SK-N-SH (cell line): ENCODE results near the gene ARHGEF28. TPM values are rescaled to one million over a fixed set of nuclear protein-coding genes. Genes with fewer than 3 reads are reported as not detected.

Source experiments
- CTCF ChIA-PET: fragments of 300-600, 350-600 bp; formaldehyde crosslinking; extraction: SDS; loops from one replicate; lab custom pipeline; 2021; lab: Yijun Ruan, JAX
- POLR2A ChIA-PET: fragments of 350-600 bp; sonication (Branson Sonifier 250); formaldehyde crosslinking; extraction: SDS; loops from one replicate; lab custom pipeline; 2020; ENCODE audit warnings: antibody characterized with exemption, inconsistent platforms; lab: Yijun Ruan, JAX
- DNase-seq: peaks from one replicate; pipeline ENCODE4 v3.0.0; 2012
- H2AFZ ChIP-seq: fragments of 200-600 bp; sonication (generic); 2 replicates; pipeline ENCODE4 v1.8.1; 2016; ENCODE audit warnings: antibody characterized with exemption, mild to moderate bottlenecking, low read depth
- H3F3A ChIP-seq: fragments of 200-600 bp; sonication (generic); replicated peaks from 2 replicates; pipeline ENCODE3; 2016; ENCODE audit warnings: antibody characterized with exemption, mild to moderate bottlenecking; ENCODE audit not compliant: insufficient read depth
- H3K27ac ChIP-seq, 2 experiments: fragments of 200-500 bp in 1 of 2; fragments of 200-600 bp in 1 of 2; sonication (Bioruptor generic) in 1 of 2; sonication (generic), shearing (Covaris generic) in 1 of 2; 2 replicates each; pipeline versions ENCODE4 v1.5.1 to v1.6.1; 2014 to 2016; ENCODE audit warnings: low read depth in 2 of 2, inconsistent platforms in 1 of 2, low read length in 1 of 2, mild to moderate bottlenecking in 1 of 2, mixed read lengths in 1 of 2
- H3K27me3 ChIP-seq: fragments of 200-600 bp; sonication (generic), shearing (Covaris generic); 2 replicates; pipeline ENCODE4 v1.6.1; 2016; ENCODE audit warnings: mixed run types; ENCODE audit not compliant: insufficient read depth
- H3K36me3 ChIP-seq, 2 experiments: fragments of 200-500 bp in 1 of 2; fragments of 200-600 bp in 1 of 2; sonication (Bioruptor generic) in 1 of 2; sonication (generic) in 1 of 2; replicated peaks in 1 of 2; 2 replicates each; pipeline versions ENCODE3 to v1.5.1; 2014 to 2016; ENCODE audit warnings: low read length in 1 of 2, mild to moderate bottlenecking in 1 of 2; ENCODE audit not compliant: insufficient read depth in 2 of 2, control insufficient read depth in 1 of 2
- H3K4me1 ChIP-seq, 2 experiments: fragments of 200-500 bp in 1 of 2; fragments of 200-600 bp in 1 of 2; sonication (Bioruptor generic) in 1 of 2; sonication (generic), shearing (Covaris generic) in 1 of 2; 2 replicates each; pipeline versions ENCODE4 v1.5.1 to v1.6.1; 2014 to 2016; ENCODE audit warnings: low read depth in 1 of 2, low read length in 1 of 2, mixed run types in 1 of 2; ENCODE audit not compliant: insufficient read depth in 2 of 2, control insufficient read depth in 1 of 2
- H3K4me2 ChIP-seq: fragments of 200-600 bp; sonication (generic), shearing (Covaris generic); 2 replicates; pipeline ENCODE4 v1.6.1; 2017; ENCODE audit warnings: mixed run types
- H3K4me3 ChIP-seq, 2 experiments: fragments of 200-500 bp in 1 of 2; fragments of 200-600 bp in 1 of 2; sonication (Bioruptor generic) in 1 of 2; sonication (generic), shearing (Covaris generic) in 1 of 2; 2 replicates each; pipeline versions ENCODE4 v1.5.1 to v1.8.1; 2014 to 2016; ENCODE audit warnings: low read depth in 2 of 2, inconsistent platforms in 1 of 2, low read length in 1 of 2, mild to moderate bottlenecking in 1 of 2, mixed read lengths in 1 of 2, moderate library complexity in 1 of 2
- H3K79me2 ChIP-seq: fragments of 200-600 bp; sonication (generic); 2 replicates; pipeline ENCODE4 v1.8.1; 2017; ENCODE audit warnings: mild to moderate bottlenecking; ENCODE audit not compliant: insufficient read depth
- H3K9ac ChIP-seq: fragments of 200-600 bp; sonication (generic); 2 replicates; pipeline ENCODE4 v1.6.1; 2017; ENCODE audit warnings: mixed run types
- H3K9me2 ChIP-seq: fragments of 200-600 bp; sonication (generic); 2 replicates; pipeline ENCODE4 v1.6.1; 2017; ENCODE audit warnings: mixed run types
- H3K9me3 ChIP-seq: fragments of 200-600 bp; sonication (generic); 2 replicates; pipeline ENCODE4 v1.6.1; 2017; ENCODE audit warnings: mixed run types, mild to moderate bottlenecking, moderate library complexity
- H4K20me1 ChIP-seq: fragments of 200-600 bp; sonication (generic); 2 replicates; pipeline ENCODE4 v1.6.1; 2017; ENCODE audit warnings: mild to moderate bottlenecking, mixed run types; ENCODE audit not compliant: insufficient read depth
- EZH2phosphoT487 ChIP-seq: fragments of 200-600 bp; sonication (generic); IDR thresholded peaks from 2 replicates; pipeline ENCODE4 v1.6.1; 2017; ENCODE audit warnings: low read depth, mixed run types, mild to moderate bottlenecking, antibody characterized with exemption, moderate library complexity, borderline replicate concordance
- FOXJ3 ChIP-seq: sonication (generic); formaldehyde crosslinking; IDR thresholded peaks from 2 replicates; pipeline ENCODE4 v1.5.1; 2020; ENCODE audit warnings: mild to moderate bottlenecking, missing genetic modification reagents
- FOXM1 ChIP-seq: IDR thresholded peaks from 2 replicates; pipeline ENCODE4 v1.4.0; 2012; ENCODE audit warnings: low read depth, mild to moderate bottlenecking
- IRF3 ChIP-seq: fragments of 150-350 bp; IDR thresholded peaks from 2 replicates; pipeline ENCODE4 v1.6.1; 2016; ENCODE audit warnings: mild to moderate bottlenecking, low read depth, low read length
- MEF2A ChIP-seq: IDR thresholded peaks from 2 replicates; pipeline ENCODE4 v1.4.0; 2012; ENCODE audit warnings: low read depth, borderline replicate concordance
- NRF1 ChIP-seq: IDR thresholded peaks from 2 replicates; pipeline ENCODE4 v1.6.1; 2012; ENCODE audit warnings: low read depth, mild to moderate bottlenecking, low read length
- PBX3 ChIP-seq: IDR thresholded peaks from 2 replicates; pipeline ENCODE4; 2012
- POLR2AphosphoS5 ChIP-seq: IDR thresholded peaks from 2 replicates; pipeline ENCODE4 v1.6.1; 2012; ENCODE audit warnings: low read depth, low read length
- RAD21 ChIP-seq: IDR thresholded peaks from 2 replicates; pipeline ENCODE4 v1.6.1; 2012; ENCODE audit warnings: mild to moderate bottlenecking, low read length
- RCOR1 ChIP-seq: fragments of 150-350 bp; IDR thresholded peaks from 2 replicates; pipeline ENCODE4 v1.6.1; 2017; ENCODE audit warnings: antibody characterized with exemption, low read length
- RFX5 ChIP-seq: IDR thresholded peaks from 2 replicates; pipeline ENCODE4 v1.6.1; 2012; ENCODE audit warnings: mild to moderate bottlenecking, improper control_type of control experiment, low read length
- TAF1 ChIP-seq: IDR thresholded peaks from 2 replicates; pipeline ENCODE4 v1.6.1; 2012; ENCODE audit warnings: low read depth, mild to moderate bottlenecking, low read length, moderate library complexity, borderline replicate concordance
- TCF12 ChIP-seq: IDR thresholded peaks from 2 replicates; pipeline ENCODE4 v1.4.0; 2012
- TEAD4 ChIP-seq: IDR thresholded peaks from 2 replicates; pipeline ENCODE4 v1.4.0; 2012; ENCODE audit warnings: mild to moderate bottlenecking, borderline replicate concordance; ENCODE audit not compliant: insufficient read depth
- USF2 ChIP-seq: fragments of 150-350 bp; IDR thresholded peaks from 2 replicates; pipeline ENCODE4 v1.6.1; 2017; ENCODE audit warnings: antibody characterized with exemption, low read length, low read depth, borderline replicate concordance
- YY1 ChIP-seq: IDR thresholded peaks from 2 replicates; pipeline ENCODE4 v1.4.0; 2012; ENCODE audit warnings: low read depth, mild to moderate bottlenecking
- WGBS: methylation state at CpG from one replicate; pipeline ENCODE4 v1.1.6; 2017; ENCODE audit warnings: low lambda C conversion rate; 5-methylcytosine and 5-hydroxymethylcytosine counted together
- polyA plus RNA-seq, 3 experiments: library from polyadenylated mRNA; depleted of rRNA; stranded (reverse); fragments of >200 nt; gene quantifications; 2 replicates each; pipeline ENCODE4 v1.2.3, GENCODE V29; 2012
- TF ChIP-seq, protein P1 (sequence below): IDR thresholded peaks from 2 replicates; pipeline ENCODE4 v1.4.0; 2012; ENCODE audit warnings: low read depth, borderline replicate concordance

Gene ARHGEF28
- polyA plus RNA-seq, 1 of the 3 experiments (the other 2 are of a cell fraction): 4.2 TPM

GRCh38 chr5:73896097-73896496 is 270.1 kb downstream of the ARHGEF28 start:
- no peak for DNase-seq
- Histone ChIP-seq H4K20me1 (no peaks in the 10 kb centered on the region), H3K9me3 (no peaks in the 10 kb centered on the region), H3K36me3 (peaks cover 0 to 4% of the 10 kb centered on the region in 2 experiments), H3K79me2 (no peaks in the 10 kb centered on the region), H3K4me3 (no peak overlapping the region), H3K9ac (no peak overlapping the region), H3K27ac (no peak overlapping the region), H3K4me2 (no peak overlapping the region), H3K27me3 (no peaks in the 10 kb centered on the region), H2AFZ (no peak overlapping the region), H3K4me1 (peaks cover 0 to 18% of the 10 kb centered on the region in 2 experiments; a peak in 2 of 4 replicates), H3F3A (no peaks in the 10 kb centered on the region), H3K9me2 (no peaks in the 10 kb centered on the region)
- 95% methylated on average over 3 of the region's 3 CpGs for WGBS
- CTCF ChIA-PET: no interaction called here
- POLR2A ChIA-PET: no interaction called here
- no peak for TF ChIP-seq TAF1
- TF ChIP-seq EZH2phosphoT487: no peak
- TF ChIP-seq RFX5: no peak
- no peak for TF ChIP-seq FOXM1
- no peak for TF ChIP-seq YY1
- TF ChIP-seq TEAD4: no peak
- no peak for TF ChIP-seq TCF12
- no peak for TF ChIP-seq RCOR1

DNA sequence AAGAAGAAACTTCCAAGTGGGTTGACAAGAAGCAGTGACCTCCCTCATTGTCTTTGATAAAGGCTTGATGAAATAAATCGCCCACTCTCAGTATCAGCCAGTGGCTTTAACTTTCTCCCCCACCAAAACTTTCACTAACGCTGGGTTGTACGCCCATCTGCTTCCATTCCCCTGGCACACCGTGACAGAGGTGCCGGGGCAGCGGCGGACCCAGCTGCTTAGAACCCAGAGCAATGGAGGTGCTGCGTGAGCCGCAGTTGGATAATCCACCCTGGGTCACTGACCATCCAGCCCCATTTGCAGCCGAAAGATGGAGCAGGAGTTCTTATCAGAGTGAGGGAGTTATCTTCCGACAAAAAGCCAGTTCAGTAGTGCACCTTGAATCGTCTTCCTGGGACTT is 270.7 kb downstream of the ARHGEF28 start:
- Histone ChIP-seq H3K9me2 (no peaks in the 10 kb centered on the region), H3K36me3 (peaks cover 0 to 4% of the 10 kb centered on the region in 2 experiments), H2AFZ (no peak overlapping the region), H3K79me2 (no peaks in the 10 kb centered on the region), H3K9me3 (no peaks in the 10 kb centered on the region), H3K27ac (no peak overlapping the region), H3K9ac (no peak overlapping the region), H3K27me3 (no peaks in the 10 kb centered on the region), H3K4me2 (no peak overlapping the region), H4K20me1 (no peaks in the 10 kb centered on the region), H3F3A (no peaks in the 10 kb centered on the region), H3K4me3 (no peak overlapping the region), H3K4me1 (peaks cover 0 to 19% of the 10 kb centered on the region in 2 experiments; a peak in 2 of 4 replicates)
- ChIA-PET CTCF (no interaction called here), POLR2A (no interaction called here)
- TF ChIP-seq RAD21 (no peak), FOXJ3 (CRISPR knock-in tag) (no peak), TAF1 (no peak)
- no peak for DNase-seq
- 97% methylated on average over 12 of the region's 12 CpGs for WGBS

- Histone ChIP-seq H4K20me1 (no peaks in the 10 kb centered on the region), H2AFZ (no peak overlapping the region), H3K36me3 (peaks cover 0 to 4% of the 10 kb centered on the region in 2 experiments), H3K9me3 (no peaks in the 10 kb centered on the region), H3F3A (peaks cover 5% of the 10 kb centered on the region), H3K27me3 (no peaks in the 10 kb centered on the region), H3K9me2 (no peaks in the 10 kb centered on the region), H3K4me3 (no peak overlapping the region), H3K4me2 (no peak overlapping the region), H3K79me2 (no peaks in the 10 kb centered on the region), H3K4me1 (peaks cover 0 to 22% of the 10 kb centered on the region in 2 experiments; a peak in 2 of 4 replicates), H3K9ac (no peak overlapping the region), H3K27ac (no peak overlapping the region)
- DNase-seq: no peak
- WGBS: 91% methylated on average over 5 of the region's 5 CpGs
- ChIA-PET POLR2A (no interaction called here), CTCF (interaction anchor here (1.3 kb wide), 1 partner anchor 104 kb away, joined by 4 read pairs; no protein-coding TSS in a partner anchor)
- TF ChIP-seq MEF2A (no peak), RFX5 (no peak), NRF1 (no peak), POLR2AphosphoS5 (no peak), FOXM1 (no peak), TAF1 (no peak), IRF3 (no peak), PBX3 (no peak), YY1 (no peak), USF2 (no peak)
- TF ChIP-seq, protein P1, sequence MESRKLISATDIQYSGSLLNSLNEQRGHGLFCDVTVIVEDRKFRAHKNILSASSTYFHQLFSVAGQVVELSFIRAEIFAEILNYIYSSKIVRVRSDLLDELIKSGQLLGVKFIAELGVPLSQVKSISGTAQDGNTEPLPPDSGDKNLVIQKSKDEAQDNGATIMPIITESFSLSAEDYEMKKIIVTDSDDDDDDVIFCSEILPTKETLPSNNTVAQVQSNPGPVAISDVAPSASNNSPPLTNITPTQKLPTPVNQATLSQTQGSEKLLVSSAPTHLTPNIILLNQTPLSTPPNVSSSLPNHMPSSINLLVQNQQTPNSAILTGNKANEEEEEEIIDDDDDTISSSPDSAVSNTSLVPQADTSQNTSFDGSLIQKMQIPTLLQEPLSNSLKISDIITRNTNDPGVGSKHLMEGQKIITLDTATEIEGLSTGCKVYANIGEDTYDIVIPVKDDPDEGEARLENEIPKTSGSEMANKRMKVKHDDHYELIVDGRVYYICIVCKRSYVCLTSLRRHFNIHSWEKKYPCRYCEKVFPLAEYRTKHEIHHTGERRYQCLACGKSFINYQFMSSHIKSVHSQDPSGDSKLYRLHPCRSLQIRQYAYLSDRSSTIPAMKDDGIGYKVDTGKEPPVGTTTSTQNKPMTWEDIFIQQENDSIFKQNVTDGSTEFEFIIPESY: no peak
Measured at GRCh38 chr5:73897893-73898292, 271.9 kb downstream of the ARHGEF28 start.
